ENCODE data around the gene ARHGAP29.
A peak's percentile ranks its signal among the peaks of the same experiment; 100 is the strongest.

- TF ChIP-seq CTCF (IDR thresholded peaks at IDR 0.05) = peak in 1 of 3 experiments; percentile 10
- TF ChIP-seq POLR2A (IDR thresholded peaks at IDR 0.05) = peak; percentile 44
These were observed at the start of gene ARHGAP29 for GRCh38 chr1:94237291-94238226.
